ENCODE data around the gene SPOP. TPM values are rescaled to one million over a fixed set of nuclear protein-coding genes. Genes with fewer than 3 reads are reported as not detected.

Gene SPOP
- total RNA-seq, 1 donor from 2014 or later = 32.1 TPM

DNA sequence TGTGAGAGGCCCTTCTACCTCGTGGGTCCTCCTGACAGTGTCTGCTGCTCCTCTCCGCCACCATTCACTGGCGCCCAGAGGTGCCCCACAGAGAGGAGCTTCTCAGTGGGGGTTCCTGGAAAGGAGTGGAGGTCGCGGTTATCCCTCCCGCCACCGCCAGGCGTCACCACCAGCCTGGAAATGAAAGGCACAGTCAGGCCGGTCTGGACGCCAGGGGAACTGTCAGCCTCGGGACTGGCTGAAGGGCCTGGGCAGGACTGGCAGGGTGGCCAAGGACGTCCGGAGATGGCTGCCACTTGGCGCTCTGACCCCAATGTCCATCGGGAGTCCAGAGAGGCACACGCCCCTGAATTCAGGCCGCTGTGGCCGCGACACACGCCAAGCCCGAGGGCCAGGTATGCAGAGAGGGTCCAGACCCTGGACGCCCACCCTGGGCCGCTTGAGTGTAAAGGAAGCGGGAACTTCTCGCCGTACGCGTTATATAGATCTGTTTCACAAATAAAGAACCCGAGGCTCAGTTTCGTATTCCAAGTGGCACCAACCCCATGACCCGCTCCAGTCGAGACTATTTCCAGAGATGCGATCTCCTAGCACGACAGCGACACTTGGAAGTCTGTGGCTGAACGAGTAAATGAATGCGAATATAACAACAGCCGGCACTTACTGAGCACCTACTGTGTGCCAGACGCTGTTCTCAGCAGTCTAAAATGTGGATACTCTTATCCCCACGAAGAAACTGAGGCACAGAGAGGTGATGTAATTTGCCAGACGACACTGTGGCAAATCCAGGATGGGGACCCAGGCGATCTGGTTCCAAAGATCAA is 109.8 kb downstream of the SPOP start:
- peak; percentile 28 for FAIRE-seq
- no peaks in the 10 kb centered on the region for H3K36me3 ChIP-seq (ENCODE audit: control insufficient read depth, insufficient read depth, low read length)
- TF ChIP-seq CTCF (IDR thresholded peaks at IDR 0.05; ENCODE audit: insufficient read depth, low read length, severe bottlenecking) = peak; percentile 87
- peak; percentile 44 for DNase-seq (ENCODE audit: low read depth)
- H3K4me3 ChIP-seq (ENCODE audit: low read depth, low read length) = peak overlapping the region; percentile 30
- no peaks in the 10 kb centered on the region for H3K27me3 ChIP-seq (ENCODE audit: control insufficient read depth, insufficient read depth, low read length)

DNA sequence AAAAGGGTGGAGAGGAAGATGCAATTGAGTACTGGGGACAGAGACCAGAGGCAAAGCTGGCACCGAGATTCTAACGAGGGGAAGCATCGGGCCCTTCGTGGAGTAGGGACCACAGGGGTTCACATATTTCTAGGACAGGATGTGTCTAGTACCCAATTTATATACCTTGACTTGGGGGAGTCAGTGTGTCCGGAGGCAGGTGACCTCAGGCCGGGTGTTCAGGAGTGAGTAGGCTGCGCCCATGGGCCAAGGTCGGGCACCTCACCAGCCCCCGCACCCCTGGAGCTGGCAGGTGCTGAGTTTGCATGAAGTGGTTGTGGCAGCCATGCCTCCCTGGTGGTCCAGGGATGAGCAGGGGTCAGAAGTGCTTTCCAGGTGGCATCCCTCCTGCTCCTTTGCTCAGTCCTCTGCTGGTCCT is 110.8 kb downstream of the SPOP start:
- H3K27me3 ChIP-seq (ENCODE audit: control insufficient read depth, insufficient read depth, low read length) = no peaks in the 10 kb centered on the region

DNA sequence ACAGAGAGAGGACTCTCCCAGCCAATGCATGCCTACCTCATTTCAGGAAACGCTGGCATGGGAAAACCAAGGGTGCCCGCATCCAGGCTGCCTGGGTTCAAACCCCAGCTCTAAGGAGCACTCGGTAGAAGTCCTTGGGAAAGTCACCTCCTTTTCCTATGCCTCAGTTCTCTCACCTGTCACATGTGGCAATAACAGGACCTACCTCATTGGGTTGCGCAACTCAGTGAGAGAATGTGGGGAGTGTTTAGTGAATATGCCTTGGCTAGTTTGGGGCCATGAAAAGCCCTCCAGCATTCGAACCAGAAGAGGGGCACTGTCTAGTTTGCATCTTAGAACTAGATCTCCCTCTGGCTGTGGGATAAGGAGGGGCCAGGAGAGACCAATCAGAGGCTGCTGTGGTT is 111.2 kb downstream of the SPOP start:
- no peaks in the 10 kb centered on the region for H3K27me3 ChIP-seq (ENCODE audit: control insufficient read depth, insufficient read depth, low read length)
- H3K36me3 ChIP-seq (ENCODE audit: control insufficient read depth, insufficient read depth, low read length) = no peaks in the 10 kb centered on the region
- peak; percentile 60 for DNase-seq (ENCODE audit: low read depth)
- FAIRE-seq = no peak
- no peak for TF ChIP-seq CTCF (IDR thresholded peaks at IDR 0.05; ENCODE audit: insufficient read depth, low read length, severe bottlenecking)
- H3K4me3 ChIP-seq (ENCODE audit: low read depth, low read length) = no peak overlapping the region

More for the DNA sequence above, 110.8 kb downstream of the SPOP start:
- no peak for FAIRE-seq
- Histone ChIP-seq H3K4me3 (ENCODE audit: low read depth, low read length) (no peak overlapping the region), H3K36me3 (ENCODE audit: control insufficient read depth, insufficient read depth, low read length) (no peaks in the 10 kb centered on the region)
- no peak for DNase-seq (ENCODE audit: low read depth)
- no peak for TF ChIP-seq CTCF (IDR thresholded peaks at IDR 0.05; ENCODE audit: insufficient read depth, low read length, severe bottlenecking)

DNA sequence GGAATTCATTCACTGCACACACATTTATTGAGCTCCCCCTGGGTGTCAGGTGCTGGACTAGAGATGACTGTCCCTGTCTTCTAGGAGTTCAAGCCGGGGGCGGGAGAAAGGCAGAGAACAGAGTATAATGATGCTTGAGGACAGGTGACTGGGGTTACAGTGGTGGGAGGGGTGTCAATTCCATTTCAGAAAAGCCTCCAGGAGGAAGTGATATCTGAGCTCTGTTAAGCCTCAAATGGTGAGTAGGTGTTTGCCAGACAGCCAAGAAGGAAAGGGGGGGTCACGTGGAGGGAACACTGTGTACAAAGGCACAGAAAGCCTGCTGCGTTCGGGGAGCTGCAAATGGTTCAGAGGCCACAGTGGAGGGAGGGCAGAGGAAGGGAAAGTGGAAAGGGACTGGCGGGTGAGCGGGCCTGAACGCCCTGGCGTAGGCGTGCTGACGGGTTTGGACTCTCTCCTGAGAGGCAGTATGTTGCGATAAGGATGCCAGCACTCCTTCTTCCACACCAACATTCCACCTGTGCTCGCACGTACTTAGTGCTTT is 111.9 kb downstream of the SPOP start:
- H3K4me3 ChIP-seq (ENCODE audit: low read depth, low read length) = no peak overlapping the region
- TF ChIP-seq CTCF (IDR thresholded peaks at IDR 0.05; ENCODE audit: insufficient read depth, low read length, severe bottlenecking) = no peak
- no peaks in the 10 kb centered on the region for H3K36me3 ChIP-seq (ENCODE audit: control insufficient read depth, insufficient read depth, low read length)
- FAIRE-seq = no peak
- peak; percentile 58 for DNase-seq (ENCODE audit: low read depth)
- H3K27me3 ChIP-seq (ENCODE audit: control insufficient read depth, insufficient read depth, low read length) = no peaks in the 10 kb centered on the region

DNA sequence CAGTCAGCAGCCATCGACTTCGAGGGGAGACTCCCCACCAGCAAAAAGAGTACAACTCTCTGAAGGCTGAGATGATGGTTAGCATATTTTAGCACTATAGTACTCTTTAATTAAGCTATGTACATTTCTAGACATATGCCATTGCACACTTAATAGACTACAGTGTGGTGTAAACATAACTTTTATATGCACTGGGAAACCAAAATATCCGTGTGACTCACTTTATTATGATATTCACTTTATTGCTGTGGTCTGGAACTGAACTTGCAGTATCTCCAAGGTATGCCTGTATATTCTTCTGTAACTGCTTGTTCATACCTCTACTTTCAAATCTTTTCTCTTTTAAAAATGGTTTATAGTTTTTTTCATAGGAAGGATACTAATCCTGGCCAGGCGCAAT is 113.3 kb downstream of the SPOP start:
- FAIRE-seq = no peak
- no peak for DNase-seq (ENCODE audit: low read depth)

More for the DNA sequence above, 113.3 kb downstream of the SPOP start:
- TF ChIP-seq CTCF (IDR thresholded peaks at IDR 0.05; ENCODE audit: insufficient read depth, low read length, severe bottlenecking) = no peak
- H3K4me3 ChIP-seq (ENCODE audit: low read depth, low read length) = no peak overlapping the region
- no peaks in the 10 kb centered on the region for H3K36me3 ChIP-seq (ENCODE audit: control insufficient read depth, insufficient read depth, low read length)
- no peaks in the 10 kb centered on the region for H3K27me3 ChIP-seq (ENCODE audit: control insufficient read depth, insufficient read depth, low read length)
